AG09319 (cell line): ENCODE results near the gene FHIP1A.

Experiments used
- DNase-seq: peaks from one replicate; pipeline ENCODE4 v3.0.0-alpha.2; 2010; ENCODE audit warnings: low read depth; ENCODE audit errors: extremely low read depth
- CTCF ChIP-seq: IDR thresholded peaks from 2 replicates; pipeline ENCODE4 v1.5.1; 2011; ENCODE audit warnings: low read depth, mild to moderate bottlenecking, inconsistent platforms, low read length, moderate library complexity

FHIP1A gene

GRCh38 chr4:151438154-151438553, 29.2 kb downstream of the FHIP1A start:
- no peak for TF ChIP-seq CTCF
- no peak for DNase-seq

GRCh38 chr4:151439320-151439719, 30.3 kb downstream of the FHIP1A start:
- no peak for TF ChIP-seq CTCF

GRCh38 chr4:151442002-151442401, 33.0 kb downstream of the FHIP1A start:
- no peak for TF ChIP-seq CTCF

More at GRCh38 chr4:151439320-151439719, 30.3 kb downstream of the FHIP1A start:
- DNase-seq, result no peak

GRCh38 chr4:151443247-151443646, 34.3 kb downstream of the FHIP1A start:
- no peak for DNase-seq
- no peak for TF ChIP-seq CTCF

More at GRCh38 chr4:151442002-151442401, 33.0 kb downstream of the FHIP1A start:
- no peak for DNase-seq

- DNase-seq, result no peak
- TF ChIP-seq CTCF, result no peak
These were observed 34.8 kb downstream of the FHIP1A start for GRCh38 chr4:151443752-151444151.

GRCh38 chr4:151446208-151446607, 37.2 kb downstream of the FHIP1A start:
- no peak for TF ChIP-seq CTCF
- DNase-seq, result no peak

GRCh38 chr4:151454513-151454912, 45.5 kb downstream of the FHIP1A start:
- TF ChIP-seq CTCF, result no peak
- DNase-seq, result no peak
